HAP-1 (cell line): ENCODE results near the gene LRP2.
"Not testable (repeated sequence)": the region's sequence is repeated elsewhere in the genome, so short reads cannot be mapped to it uniquely, and the experiment has no call there.

Source experiments
- DNase-seq, 2 experiments: peaks; one replicate each; pipeline ENCODE4 v3.0.0-alpha.2; 2016 to 2020; ENCODE audit warnings: low spot score in 2 of 2
- H3K27me3 ChIP-seq: fragments of 250-450 bp; sonication (Bioruptor Pico); 2 replicates; pipeline ENCODE4 v1.5.1; 2020; ENCODE audit warnings: low read depth, mild to moderate bottlenecking, moderate library complexity
- H3K36me3 ChIP-seq: fragments of 250-450 bp; sonication (Bioruptor Pico); replicated peaks from 2 replicates; pipeline ENCODE4 v1.5.1; 2020; ENCODE audit warnings: mild to moderate bottlenecking
- H3K4me1 ChIP-seq: fragments of 250-450 bp; sonication (Bioruptor Pico); 2 replicates; pipeline ENCODE4 v1.5.1; 2020; ENCODE audit warnings: mild to moderate bottlenecking
- H3K4me3 ChIP-seq: fragments of 250-450 bp; sonication (Bioruptor Pico); 2 replicates; pipeline ENCODE4 v1.5.1; 2020; ENCODE audit warnings: mild to moderate bottlenecking, moderate library complexity
- H3K9me3 ChIP-seq: fragments of 250-450 bp; sonication (Bioruptor Pico); 2 replicates; pipeline ENCODE4 v1.5.1; 2020; ENCODE audit warnings: mild to moderate bottlenecking, moderate library complexity
- in situ Hi-C: fragments of 300-500 bp; cut with MboI; formaldehyde crosslinking; loops from 3 replicates; pipeline ENCODE4 v1.14.3; 2020; ENCODE audit warnings: low sequenced_read_pairs, inconsistent platforms, mixed read lengths

The LRP2 gene

DNA sequence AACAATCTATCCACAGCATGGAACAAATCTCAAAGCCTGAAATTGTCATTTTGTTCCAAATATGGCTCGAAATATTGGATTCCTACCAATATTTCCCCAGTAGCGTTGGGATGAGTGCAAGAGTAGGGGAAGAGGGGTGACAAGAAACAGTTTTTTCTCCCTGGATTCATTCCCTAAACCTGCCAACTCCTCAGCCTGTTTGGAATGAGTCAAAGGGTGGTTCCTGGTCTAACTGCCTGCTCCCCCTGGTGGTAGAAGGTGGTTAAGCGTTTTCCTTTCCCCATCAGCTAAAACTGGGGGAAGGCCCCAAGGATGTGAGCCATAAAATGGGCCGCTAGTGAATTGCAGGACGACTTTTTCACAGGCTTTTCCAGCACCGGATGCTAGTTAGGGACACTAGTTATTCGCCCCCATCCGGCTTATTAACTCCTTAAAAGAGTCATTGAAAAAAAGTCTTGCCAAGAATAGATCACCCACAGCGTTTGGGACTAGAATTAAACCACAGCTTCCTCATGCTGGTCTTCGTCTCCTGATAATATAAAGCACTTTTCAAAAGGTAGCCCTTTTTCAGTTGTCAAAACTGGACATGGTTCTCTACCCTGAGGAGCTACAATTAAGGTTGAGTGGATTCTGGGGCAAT, 220.5 kb downstream of the LRP2 start:
- H3K4me1 ChIP-seq: no peaks in the 10 kb centered on the region
- no peaks in the 10 kb centered on the region; the same call in 1 of the 2 replicates for H3K9me3 ChIP-seq
- no peaks in the 10 kb centered on the region for H3K36me3 ChIP-seq
- H3K4me3 ChIP-seq: no peak overlapping the region
- peak; percentile 34 to 82 for DNase-seq
- H3K27me3 ChIP-seq: no peaks in the 10 kb centered on the region; the same call in 1 of the 2 replicates
- in situ Hi-C loops: no loop called here

GRCh38 chr2:169139993-169140767, 222.2 kb downstream of the LRP2 start:
- H3K9me3 ChIP-seq: no peaks in the 10 kb centered on the region; the same call in 1 of the 2 replicates
- no peak for DNase-seq
- in situ Hi-C loops: no loop called here
- no peak overlapping the region for H3K4me3 ChIP-seq
- no peaks in the 10 kb centered on the region for H3K36me3 ChIP-seq
- no peaks in the 10 kb centered on the region for H3K4me1 ChIP-seq
- no peaks in the 10 kb centered on the region for H3K27me3 ChIP-seq

DNA sequence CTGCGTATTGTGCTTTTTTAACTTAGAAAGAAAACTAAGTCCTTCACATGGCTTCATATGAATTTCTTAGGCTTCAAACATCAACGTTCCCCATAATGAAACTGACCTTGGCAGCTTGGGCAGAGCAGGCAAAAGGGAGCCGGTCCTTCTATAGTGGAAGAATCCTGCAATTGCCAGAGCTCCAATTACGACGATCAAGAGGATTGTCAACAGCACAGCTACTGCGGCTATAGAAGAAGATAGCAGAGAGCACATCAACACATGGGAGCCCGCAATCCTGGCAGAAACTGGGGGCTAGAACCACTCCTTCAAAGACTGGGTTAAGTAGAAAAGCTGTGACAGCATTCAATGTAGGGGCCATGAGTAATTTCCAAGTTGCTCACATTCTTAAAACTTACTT, 223.2 kb downstream of the LRP2 start:
- H3K27me3 ChIP-seq: no peaks in the 10 kb centered on the region
- H3K9me3 ChIP-seq: no peaks in the 10 kb centered on the region; the same call in 1 of the 2 replicates
- no peaks in the 10 kb centered on the region for H3K36me3 ChIP-seq
- DNase-seq: no peak
- H3K4me1 ChIP-seq: no peaks in the 10 kb centered on the region
- in situ Hi-C loops: no loop called here
- H3K4me3 ChIP-seq: no peak overlapping the region

GRCh38 chr2:169137924-169138323, 224.4 kb downstream of the LRP2 start:
- no peak overlapping the region for H3K4me3 ChIP-seq
- peaks cover 4% of the 10 kb centered on the region; the same call in 1 of the 2 replicates for H3K27me3 ChIP-seq
- in situ Hi-C loops: no loop called here
- no peaks in the 10 kb centered on the region for H3K4me1 ChIP-seq
- DNase-seq: no peak
- H3K36me3 ChIP-seq: no peaks in the 10 kb centered on the region
- no peaks in the 10 kb centered on the region; the same call in 1 of the 2 replicates for H3K9me3 ChIP-seq

DNA sequence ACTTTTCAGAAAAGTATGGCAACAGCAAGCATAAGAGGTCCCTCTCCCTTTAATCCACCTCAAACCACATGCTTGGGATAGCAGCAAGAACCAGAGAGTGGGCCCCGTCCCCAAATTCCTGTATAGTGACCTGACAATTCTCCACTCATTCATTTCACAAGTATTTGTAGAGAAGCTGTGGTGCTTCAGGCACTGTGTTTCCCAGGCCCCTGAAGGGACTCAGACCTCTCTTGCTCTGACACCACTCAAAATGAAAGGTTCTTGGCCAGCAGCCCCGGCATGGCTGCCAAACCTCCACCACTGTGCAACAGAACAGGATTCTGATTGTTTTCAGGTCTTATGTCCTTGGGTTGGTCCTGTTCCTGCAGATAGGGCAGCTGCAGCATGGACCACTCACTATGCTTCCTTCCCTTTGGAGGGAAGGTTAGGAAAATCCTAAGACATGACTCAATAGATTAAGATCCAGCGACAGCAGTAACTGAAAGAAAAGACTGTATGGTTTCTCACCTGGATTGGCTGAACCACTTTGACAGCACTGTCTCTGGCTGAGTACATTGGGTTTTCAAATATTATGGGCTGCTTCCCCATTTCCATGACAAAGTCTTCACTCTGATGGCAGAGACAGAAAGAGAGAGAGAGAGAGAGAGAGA, 225.3 kb downstream of the LRP2 start:
- DNase-seq: no peak
- Histone ChIP-seq H3K36me3 (no peaks in the 10 kb centered on the region), H3K9me3 (no peaks in the 10 kb centered on the region; the same call in 1 of the 2 replicates), H3K4me3 (no peak overlapping the region), H3K27me3 (peaks cover 9% of the 10 kb centered on the region; the same call in 1 of the 2 replicates), H3K4me1 (no peaks in the 10 kb centered on the region)
- in situ Hi-C loops: no loop called here

DNA sequence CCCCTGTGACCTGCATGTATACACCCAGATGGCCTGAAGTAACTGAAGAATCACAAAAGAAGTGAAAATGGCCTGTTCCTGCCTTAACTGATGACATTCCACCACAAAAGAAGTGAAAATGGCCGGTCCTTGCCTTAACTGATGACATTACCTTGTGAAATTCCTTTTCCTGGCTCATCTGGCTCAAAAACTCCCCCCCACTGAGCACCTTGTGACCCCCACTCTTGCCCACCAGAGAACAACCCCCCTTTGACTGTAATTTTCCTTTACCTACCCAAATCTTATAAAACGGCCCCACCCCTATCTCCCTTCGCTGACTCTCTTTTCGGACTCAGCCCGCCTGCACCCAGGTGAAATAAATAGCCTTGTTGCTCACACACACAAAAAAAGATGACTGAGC, 225.9 kb downstream of the LRP2 start:
- H3K27me3 ChIP-seq, H3K9me3 ChIP-seq, in situ Hi-C loops, DNase-seq, H3K4me1 ChIP-seq, H3K36me3 ChIP-seq, H3K4me3 ChIP-seq: not testable (repeated sequence)

GRCh38 chr2:169134272-169134671, 228.1 kb downstream of the LRP2 start:
- H3K4me1 ChIP-seq, H3K27me3 ChIP-seq, DNase-seq, H3K36me3 ChIP-seq, in situ Hi-C loops, H3K9me3 ChIP-seq, H3K4me3 ChIP-seq: not testable (repeated sequence)

DNA sequence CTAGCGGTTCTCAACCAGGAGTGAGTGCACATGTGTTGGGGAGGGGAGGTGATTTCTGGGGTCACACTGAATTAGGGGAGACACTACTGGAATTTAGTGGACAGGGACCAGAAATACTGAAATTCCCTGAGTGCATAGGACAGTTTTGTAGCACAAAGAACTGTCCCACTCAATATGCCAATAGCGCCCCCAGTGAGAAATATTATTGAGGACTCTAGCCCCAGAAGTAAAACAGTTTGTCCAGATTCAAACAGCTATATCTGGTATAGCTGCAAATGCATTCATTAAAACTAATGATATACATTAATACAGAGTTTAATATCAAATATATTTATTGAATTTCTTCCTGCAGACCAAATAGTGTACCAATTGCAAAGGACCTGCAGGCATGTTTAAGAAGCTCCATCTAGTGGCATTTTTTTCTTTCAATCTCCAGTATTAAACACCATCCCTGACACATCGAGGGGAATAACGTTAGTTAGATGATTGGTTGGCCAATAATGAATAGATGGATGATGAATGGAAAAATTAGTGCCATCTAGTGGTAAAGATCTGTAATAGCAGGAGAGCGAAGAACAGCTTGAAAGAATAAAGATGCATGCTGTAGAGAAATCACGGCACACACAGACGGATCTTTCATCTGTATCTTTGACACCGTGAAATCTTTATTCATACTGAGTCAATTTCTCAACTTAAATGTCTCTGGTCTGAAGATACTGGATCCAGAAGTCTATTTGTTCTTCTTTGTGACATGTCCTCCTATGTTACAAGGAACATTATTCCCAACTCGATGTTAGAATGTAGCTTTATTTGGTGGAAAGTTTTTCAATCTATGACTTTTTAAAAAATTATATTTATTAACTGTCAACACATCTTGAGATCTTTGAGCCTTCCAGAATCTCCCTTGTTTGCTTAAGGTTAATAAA, 230.5 kb downstream of the LRP2 start:
- Histone ChIP-seq H3K27me3 (peaks cover 14% of the 10 kb centered on the region; the same call in 1 of the 2 replicates), H3K9me3 (no peaks in the 10 kb centered on the region), H3K4me3 (no peak overlapping the region), H3K36me3 (no peaks in the 10 kb centered on the region), H3K4me1 (no peaks in the 10 kb centered on the region)
- in situ Hi-C loops: no loop called here
- peak; percentile 12 to 51 for DNase-seq

GRCh38 chr2:169129703-169130243, 232.6 kb downstream of the LRP2 start:
- Histone ChIP-seq H3K36me3 (no peaks in the 10 kb centered on the region), H3K27me3 (peaks cover 21% of the 10 kb centered on the region), H3K4me3 (no peak overlapping the region), H3K9me3 (no peaks in the 10 kb centered on the region), H3K4me1 (no peaks in the 10 kb centered on the region)
- in situ Hi-C loops: no loop called here
- no peak for DNase-seq

DNA sequence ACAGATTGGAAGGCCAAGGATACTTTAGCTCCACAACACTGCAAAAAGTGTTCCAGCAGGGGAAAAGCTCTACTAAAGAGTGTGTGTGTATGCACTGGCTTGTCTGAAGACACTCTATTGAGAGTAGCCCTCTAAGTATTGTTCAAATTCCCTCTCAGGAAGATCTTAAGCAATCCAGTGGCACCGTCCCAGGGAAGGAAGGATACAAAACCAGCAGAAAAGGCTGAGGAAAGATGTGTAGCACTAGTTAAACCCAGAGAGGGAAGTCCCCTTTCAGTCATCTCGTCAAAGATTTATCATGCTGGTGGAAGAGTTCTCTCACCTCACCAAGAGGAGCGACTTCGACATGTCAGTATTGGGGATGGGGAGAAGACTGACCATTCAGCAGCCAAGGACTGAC, 242.5 kb downstream of the LRP2 start:
- Histone ChIP-seq H3K27me3 (peaks cover 11% of the 10 kb centered on the region), H3K9me3 (no peaks in the 10 kb centered on the region), H3K4me3 (no peak overlapping the region), H3K4me1 (no peaks in the 10 kb centered on the region), H3K36me3 (no peaks in the 10 kb centered on the region)
- DNase-seq: no peak
- in situ Hi-C loops: no loop called here

DNA sequence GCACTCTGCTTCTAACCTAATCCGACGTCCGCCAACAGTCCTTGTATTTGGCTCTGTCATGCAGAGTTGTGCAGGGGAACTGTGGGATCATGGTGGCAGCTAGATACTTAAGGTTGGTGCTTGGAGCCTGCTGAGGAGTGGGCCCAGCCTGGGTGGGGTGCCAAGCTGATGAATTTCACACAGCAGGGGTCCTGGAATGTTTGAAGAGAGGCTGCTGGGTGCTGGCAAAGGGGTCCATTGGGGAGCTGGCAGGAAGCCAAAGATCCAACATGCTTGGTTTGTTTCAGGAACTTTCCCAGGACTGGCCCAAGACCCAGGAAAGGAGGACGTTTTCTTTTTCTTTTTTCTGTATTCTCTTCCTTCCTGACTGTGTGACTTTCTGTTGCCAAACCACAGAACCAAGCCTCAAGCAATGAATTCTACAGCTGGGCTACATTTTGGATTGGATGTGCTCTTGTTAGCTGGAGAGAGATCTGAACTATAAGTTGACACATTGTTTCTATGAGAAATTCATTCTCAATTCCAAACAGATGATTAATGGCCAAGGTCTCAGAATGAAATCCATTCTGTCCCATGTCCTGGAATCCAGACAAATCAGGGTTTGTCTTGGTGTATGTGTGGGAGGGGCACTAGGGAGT, 243.1 kb downstream of the LRP2 start:
- no peaks in the 10 kb centered on the region for H3K36me3 ChIP-seq
- no peaks in the 10 kb centered on the region for H3K9me3 ChIP-seq
- no peaks in the 10 kb centered on the region for H3K4me1 ChIP-seq
- no peak overlapping the region for H3K4me3 ChIP-seq
- in situ Hi-C loops: no loop called here
- no peak for DNase-seq
- peaks cover 10% of the 10 kb centered on the region for H3K27me3 ChIP-seq

DNA sequence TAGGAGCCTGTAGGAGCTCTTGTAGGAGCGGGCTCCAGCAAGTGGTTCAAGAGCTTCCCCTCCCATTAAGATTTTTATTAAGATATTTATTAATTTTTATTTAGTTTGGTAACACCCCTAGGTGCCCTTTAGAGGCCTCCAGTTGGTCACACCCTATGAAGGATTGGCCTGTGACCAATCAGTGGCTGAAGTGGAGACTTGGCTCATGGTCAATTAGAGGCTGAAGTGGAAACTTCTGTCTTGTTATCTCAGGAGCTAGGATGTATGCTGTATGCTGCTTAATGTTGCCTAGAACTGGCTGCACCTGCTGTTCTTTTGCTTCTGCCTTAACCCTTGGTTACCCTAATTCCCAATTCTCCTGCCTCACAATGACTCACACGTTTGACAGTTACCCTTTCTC, 244.3 kb downstream of the LRP2 start:
- in situ Hi-C loops: no loop called here
- H3K36me3 ChIP-seq: no peaks in the 10 kb centered on the region
- no peak overlapping the region for H3K4me3 ChIP-seq
- H3K9me3 ChIP-seq: no peaks in the 10 kb centered on the region
- no peak for DNase-seq
- peaks cover 6% of the 10 kb centered on the region; the same call in 1 of the 2 replicates for H3K27me3 ChIP-seq
- no peaks in the 10 kb centered on the region for H3K4me1 ChIP-seq

DNA sequence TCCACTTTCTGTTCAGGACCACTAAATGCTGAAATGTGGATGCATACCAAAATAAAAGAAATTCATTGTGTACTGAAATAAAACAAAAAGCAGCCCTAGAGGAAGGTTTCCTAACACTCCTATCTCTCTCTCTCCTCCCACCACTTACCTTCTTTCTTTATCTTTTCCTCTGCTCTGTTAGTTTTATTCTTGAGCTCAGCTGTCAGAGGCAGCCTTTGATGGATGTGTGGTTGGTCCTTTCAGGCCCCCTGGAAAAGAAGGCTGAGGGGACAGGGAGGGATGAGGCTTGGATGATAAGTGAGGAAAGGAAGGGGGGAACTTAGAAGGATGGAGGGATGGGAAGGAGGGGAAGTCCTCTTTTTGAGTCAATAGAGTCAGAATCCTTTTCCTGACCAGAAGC, 245.3 kb downstream of the LRP2 start:
- H3K4me1 ChIP-seq: no peaks in the 10 kb centered on the region
- H3K27me3 ChIP-seq: peaks cover 4% of the 10 kb centered on the region; the same call in 1 of the 2 replicates
- no peaks in the 10 kb centered on the region for H3K36me3 ChIP-seq
- no peak for DNase-seq
- no peaks in the 10 kb centered on the region for H3K9me3 ChIP-seq
- in situ Hi-C loops: no loop called here
- H3K4me3 ChIP-seq: no peak overlapping the region
